Fibroblast of skin of right biceps (primary cell): Measurements from ENCODE around the gene IQCB1.
"Not testable (repeated sequence)": the region's sequence is repeated elsewhere in the genome, so short reads cannot be mapped to it uniquely, and the experiment has no call there.

Source experiments
- DNase-seq: peaks from one replicate; pipeline ENCODE4 v3.0.0-alpha.2; 2013

The IQCB1 gene, protein sequence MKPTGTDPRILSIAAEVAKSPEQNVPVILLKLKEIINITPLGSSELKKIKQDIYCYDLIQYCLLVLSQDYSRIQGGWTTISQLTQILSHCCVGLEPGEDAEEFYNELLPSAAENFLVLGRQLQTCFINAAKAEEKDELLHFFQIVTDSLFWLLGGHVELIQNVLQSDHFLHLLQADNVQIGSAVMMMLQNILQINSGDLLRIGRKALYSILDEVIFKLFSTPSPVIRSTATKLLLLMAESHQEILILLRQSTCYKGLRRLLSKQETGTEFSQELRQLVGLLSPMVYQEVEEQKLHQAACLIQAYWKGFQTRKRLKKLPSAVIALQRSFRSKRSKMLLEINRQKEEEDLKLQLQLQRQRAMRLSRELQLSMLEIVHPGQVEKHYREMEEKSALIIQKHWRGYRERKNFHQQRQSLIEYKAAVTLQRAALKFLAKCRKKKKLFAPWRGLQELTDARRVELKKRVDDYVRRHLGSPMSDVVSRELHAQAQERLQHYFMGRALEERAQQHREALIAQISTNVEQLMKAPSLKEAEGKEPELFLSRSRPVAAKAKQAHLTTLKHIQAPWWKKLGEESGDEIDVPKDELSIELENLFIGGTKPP

DNA sequence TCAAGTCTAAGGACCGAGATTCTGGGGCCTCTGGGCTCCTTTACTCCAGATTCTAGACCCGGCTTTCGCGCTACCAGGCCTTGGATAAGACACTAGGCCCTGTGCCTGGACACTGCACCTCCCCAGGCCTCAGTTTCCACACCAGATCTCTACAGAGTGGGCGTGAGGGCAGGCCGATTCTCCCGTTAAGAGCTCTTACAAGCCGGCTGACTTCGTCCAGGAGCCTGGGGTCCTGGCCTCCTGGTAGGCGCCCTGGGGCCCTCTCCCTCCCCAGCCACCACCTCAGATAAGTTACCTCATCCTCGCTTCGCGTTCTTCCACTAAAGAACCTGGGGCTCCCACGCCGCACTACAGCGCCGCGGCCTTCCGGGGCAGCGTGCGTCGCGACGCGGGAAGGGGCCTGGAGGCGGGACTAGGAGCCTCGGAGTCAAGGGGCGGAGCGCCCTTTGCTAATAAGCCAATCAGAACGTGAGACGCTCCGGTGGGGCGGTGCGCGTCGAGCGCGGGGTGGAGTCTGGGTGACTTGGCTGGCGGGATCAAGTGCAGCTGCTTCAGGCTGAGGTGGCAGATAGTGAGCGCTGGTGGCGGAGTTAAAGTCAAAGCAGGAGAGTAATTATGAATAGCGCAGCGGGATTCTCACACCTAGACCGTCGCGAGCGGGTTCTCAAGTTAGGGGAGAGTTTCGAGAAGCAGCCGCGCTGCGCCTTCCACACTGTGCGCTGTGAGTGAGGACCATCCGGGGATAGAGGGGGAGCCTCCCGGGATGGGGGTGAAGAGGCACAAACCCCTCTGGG is at the start of gene IQCB1, which contains the start of gene EAF2:
TSS of gene IQCB1 (minus strand) at position 390 of the 794 bp plus-strand sequence. CDS start 6,100 bp downstream, outside the sequence.
TSS of gene EAF2 (plus strand) at position 539 of the 794 bp plus-strand sequence. CDS start at position 616, 77 bp downstream.
- DNase-seq: peak; percentile 93

DNA sequence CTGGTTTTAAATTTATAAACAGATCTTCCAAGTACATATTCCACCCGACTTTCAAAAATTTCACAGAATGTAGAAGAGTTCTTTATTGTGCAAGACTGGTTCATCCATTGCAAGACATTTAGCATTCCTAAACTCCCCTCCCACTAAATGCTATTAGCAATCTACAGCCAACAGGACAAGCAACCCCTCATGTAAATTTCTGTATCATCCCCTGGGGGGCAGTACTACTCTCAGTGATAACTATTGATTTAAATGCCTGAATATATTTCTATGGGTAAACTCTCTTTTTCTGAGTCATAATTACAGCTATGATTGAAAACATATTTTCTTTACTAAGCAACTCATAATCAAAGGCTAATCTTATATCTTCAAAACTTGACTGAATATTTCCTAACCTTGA is 48.6 kb upstream of the IQCB1 start:
- peak; percentile 23 for DNase-seq

DNA sequence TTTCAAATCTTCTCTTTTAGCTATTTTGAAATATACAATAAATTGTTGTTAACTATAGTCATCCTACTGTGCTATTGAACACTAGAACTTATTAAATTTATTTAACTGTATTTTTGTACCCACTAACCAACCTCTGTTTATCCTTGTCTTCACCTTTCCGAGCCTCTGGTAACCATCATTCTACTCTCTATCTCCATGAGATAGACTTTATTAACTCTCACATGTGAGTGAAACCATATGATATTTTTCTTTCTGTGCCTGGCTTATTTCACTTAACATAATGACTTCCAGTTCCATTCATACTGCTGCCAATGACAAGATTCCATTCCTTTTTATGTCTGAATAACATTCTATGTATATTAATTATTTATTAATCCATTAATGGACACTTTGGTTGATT is 43.6 kb upstream of the IQCB1 start:
- DNase-seq: no peak

DNA sequence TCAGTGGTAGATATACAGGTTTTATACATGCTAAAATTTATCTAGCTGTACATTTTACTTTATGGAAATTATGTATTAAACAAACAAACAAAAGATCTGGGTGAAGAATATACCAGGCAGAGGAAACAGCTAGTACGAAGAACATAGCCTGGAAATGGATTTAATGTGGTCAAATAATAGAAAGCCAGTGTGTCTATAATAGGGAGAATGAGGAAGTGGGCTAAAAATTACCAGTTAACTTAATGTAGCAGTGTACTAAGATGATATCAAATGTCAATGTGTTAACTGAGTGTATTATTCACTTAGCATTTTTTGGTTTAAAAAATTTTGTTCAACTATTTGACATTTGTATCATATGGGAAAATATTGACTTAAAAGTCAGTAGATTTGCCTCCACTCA is 36.6 kb upstream of the IQCB1 start:
- DNase-seq: no peak

DNA sequence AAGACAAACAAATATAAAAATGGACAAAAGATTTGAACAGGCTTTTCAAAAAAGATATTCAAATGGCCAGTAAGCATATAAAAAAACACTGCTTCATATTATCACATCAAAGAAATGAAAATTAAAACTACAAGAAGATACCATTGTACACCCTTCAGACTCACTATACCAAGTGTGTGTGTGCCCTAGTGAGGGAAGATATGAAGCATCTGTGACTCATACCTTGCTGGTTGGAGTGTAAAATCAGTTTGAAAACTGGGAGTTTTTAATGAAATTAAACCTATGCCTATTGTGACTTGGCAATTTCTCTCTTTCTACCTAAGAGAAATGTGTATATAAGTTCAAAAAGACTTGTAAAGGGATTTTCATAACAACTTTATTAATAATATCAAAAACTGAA is 35.9 kb upstream of the IQCB1 start:
- no peak for DNase-seq

DNA sequence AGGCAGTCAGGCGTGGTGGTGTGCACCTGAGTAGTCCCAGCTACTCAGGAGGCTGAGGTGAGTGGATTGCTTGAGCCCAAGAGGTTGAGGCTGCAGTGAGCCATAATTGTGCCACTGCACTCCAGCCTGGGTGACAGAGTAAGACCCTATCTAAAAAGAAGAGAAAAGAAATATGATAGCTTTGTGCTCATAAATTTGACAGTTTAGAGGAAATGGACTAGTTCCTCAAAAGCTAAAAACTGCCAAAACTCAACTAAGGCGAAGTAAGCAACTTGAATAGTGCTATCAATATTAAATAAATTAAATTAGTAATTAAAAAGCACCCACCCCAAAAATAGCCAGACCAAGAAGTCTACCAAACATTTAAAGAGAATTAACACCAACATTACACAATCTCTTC is 34.9 kb upstream of the IQCB1 start:
- DNase-seq: no peak

DNA sequence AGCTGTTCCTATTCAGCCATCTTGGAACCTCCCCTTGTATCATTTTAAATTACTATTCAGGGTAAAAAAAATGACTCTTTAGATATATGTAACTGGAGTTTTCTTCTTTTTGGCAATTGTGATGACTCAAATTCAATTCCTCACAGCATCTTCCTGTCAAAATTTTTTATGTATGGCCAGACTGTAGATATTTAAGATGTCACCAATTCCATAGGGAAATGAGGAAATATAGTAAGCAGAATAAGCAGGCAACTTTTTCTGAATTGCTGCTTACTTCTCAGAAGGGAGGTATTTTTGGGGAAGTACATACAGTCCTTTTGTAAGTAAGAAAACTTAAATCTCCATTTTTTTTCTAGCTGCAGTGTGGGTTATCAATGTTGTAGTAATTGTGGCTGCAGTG is 28.9 kb upstream of the IQCB1 start:
- DNase-seq: no peak

DNA sequence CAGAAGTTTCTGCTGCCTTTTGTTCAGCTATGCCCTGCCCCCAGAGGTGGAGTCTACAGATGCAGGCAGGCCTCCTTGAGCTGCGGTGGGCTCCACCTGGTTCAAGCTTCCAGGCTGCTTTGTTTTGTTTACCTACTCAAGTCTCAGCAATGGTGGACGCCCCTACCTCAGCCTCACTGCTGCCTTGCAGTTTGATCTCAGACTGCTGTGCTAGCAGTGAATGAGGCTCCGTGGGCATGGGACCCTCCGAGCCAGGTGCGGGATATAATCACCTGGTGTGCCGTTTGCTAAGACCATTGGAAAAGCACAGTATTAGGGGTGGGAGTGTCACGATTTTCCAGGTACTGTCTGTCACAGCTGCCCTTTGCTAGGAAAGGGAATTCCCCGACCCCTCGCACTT is 28.4 kb upstream of the IQCB1 start:
- not testable (repeated sequence) for DNase-seq

DNA sequence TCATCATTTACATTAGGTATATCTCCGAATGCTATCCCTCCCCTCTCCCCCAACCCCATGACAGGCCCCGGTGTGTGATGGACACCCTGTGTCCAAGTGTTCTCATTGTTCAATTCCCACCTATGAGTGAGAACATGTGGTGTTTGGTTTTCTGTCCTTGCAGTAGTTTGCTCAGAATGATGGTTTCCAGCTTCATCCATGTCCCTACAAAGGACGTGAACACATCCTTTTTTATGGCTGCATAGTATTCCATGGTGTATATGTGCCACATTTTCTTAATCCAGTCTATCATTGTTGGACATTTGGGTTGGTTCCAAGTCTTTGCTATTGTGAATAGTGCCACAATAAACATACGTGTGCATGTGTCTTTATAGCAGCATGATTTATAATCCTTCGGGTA is 22.9 kb upstream of the IQCB1 start:
- not testable (repeated sequence) for DNase-seq

DNA sequence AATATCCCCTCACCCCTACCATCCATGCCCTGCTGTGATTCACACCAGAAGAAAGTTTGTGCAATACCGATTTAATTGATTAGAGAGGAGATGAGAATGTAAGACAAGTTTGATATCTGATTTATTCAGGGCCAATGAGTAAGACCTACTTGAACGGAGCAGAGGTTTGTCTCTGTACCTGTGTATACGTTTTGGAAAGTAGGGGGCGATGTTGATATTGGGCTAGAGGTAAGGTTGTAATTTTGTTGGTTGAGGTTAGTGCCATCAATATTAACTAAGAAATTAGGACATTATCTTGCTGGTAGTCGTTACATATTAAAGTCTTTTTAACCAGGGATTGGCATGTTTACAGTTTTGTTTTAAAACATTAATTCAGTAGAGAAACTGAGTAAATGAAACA is 20.7 kb upstream of the IQCB1 start:
- no peak for DNase-seq

DNA sequence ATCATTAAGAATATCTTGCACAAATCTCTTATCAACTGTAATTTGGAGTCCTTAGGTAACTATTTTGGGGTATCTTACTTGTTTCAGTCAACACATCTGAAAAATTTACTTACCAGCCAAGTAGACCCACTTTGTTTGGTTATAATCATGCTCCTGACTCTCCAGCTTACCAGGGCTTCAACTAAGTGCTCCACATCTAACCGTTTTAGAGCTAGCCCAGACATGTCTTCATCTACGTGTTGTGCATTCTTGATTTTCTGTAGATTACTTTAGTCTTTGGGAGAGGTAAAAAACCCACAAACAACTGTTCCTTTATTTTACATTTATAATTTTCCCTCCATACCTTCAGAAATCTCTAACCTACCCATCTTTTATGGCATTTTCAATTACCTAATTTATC is 17.4 kb upstream of the IQCB1 start:
- DNase-seq: no peak

DNA sequence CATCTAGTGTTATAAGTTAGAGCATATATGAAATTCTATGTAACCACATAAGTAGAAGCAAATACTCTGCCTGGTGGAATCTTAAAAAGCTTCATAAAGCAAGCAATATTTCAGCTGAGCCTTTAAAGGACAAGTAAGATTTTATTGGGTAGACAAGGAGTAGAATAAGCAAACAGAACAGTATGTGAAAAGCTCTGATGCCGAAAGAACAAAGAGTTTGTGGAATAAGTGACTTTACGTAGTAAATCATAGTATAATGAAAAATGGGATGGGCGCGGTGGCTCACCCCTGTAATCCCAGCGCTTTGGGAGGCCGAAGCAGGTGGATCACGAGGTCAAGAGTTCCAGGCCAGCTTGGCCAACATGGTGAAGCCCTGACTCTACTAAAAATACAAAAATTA is 10.0 kb upstream of the IQCB1 start:
- no peak for DNase-seq

DNA sequence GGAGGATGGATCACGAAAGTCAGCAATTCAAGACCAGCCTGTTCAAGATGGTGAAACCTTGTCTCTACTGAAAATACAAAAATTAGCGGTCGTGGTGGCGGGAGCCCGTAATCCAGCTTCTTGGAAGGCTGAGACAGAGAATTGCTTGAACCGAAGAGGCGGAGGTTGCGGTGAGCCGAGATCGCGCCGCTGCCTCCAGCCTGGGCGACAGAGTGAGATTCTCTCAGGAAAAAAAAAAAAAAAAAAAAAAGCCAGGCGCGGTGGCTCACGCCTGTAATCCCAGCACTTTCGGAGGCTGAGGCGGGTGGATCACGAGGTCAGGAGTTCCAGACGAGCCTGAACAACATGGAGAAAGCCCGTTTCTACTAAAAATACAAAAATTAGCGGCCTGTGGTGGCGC is 5.1 kb upstream of the IQCB1 start:
- DNase-seq: no peak

DNA sequence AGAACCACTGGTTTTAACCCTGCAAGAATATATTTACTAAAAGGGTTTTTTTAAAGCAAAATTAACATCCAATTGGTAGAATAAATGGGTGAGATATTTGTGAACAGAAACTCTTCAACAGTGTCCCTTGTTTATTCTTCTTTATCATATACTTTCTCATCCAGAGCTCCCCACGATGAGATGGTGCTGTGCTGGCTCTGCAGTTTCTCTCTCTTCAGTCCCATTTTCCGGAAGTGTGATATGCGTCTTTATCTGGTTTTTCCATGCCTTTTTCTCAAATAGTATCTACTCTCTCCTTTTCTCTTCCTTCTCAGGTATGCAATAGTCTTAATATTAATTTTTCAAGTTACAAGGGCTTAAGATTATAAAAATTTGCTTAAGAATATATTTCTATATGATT is 1.6 kb upstream of the IQCB1 start:
- no peak for DNase-seq

DNA sequence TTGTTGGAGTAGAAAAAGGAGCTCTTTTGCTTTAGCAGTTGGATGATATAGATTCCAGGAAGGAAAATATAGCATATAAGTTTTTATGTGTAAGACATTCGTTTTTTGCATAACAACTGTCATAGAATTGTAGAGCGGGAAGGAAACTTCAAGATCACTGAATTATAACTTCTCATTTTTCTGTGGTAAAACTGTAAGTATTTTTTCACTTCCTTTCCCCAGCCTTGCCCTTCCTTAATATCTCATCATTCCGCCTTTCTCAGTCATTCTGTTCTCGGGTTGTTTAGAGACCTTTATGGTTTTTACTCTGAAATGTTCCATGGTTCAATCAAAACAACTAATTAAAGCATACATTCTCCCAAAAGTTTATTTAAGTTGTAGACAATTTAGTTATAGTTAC is 1.2 kb upstream of the IQCB1 start:
- no peak for DNase-seq

DNA sequence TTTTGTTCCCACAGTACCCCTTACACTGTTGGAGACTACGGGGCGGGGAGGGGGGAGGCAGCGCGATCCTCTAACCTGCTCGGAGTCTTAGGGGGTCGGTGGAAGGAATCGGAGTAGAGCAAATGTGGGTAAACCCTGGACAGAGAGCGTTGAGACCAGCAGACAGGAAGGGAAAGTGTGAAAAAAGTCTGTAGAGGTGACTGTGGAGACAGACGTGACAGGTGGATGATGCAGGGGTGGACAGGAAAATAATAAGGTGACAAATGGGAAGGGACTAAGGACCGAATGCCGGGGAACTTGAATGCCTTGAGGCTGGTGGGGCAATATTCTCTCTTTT is 573 bp upstream of the IQCB1 start:
- no peak for DNase-seq

DNA sequence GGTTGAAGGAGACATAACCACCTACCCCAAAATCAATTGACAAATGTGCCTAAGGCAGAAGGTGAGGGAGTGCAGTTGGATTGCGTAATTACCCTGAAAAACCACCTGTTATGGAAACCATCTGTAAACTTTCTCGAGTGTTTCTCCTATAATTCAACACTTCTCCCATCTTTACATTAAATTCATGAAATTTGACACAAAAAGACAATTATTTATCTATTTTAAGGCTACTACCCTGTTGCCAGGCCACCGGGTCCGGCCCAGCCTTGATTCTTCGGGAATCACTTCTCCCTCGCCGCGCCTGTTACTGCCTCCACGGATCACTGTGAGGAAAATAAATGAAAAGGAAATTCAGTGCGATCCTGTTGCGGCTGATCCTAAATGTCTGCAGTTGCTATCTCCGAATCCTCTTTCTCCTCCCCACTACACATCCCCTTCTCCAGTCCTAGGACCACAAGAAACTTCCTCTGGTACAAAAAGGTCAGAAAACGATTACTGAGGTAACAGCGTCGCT is 646 bp downstream of the IQCB1 start:
- no peak for DNase-seq

DNA sequence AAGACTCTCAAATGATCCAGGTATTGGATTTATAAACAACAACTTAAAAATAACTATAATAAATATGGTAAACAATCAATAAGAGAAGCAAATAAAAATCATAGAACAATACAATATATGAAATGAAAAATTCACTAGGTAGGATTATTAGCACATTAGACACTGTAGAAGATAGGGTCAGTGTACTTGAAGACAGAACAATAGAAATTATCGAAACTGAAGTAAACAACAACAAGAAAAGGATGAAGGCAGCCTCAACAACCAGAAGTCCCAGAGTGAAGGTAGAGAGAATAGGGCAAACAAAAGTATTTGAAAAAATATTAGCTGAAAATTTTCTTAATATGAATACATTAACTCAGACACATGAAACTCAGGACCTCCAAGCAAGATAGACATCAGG is 11.9 kb downstream of the IQCB1 start:
- no peak for DNase-seq

DNA sequence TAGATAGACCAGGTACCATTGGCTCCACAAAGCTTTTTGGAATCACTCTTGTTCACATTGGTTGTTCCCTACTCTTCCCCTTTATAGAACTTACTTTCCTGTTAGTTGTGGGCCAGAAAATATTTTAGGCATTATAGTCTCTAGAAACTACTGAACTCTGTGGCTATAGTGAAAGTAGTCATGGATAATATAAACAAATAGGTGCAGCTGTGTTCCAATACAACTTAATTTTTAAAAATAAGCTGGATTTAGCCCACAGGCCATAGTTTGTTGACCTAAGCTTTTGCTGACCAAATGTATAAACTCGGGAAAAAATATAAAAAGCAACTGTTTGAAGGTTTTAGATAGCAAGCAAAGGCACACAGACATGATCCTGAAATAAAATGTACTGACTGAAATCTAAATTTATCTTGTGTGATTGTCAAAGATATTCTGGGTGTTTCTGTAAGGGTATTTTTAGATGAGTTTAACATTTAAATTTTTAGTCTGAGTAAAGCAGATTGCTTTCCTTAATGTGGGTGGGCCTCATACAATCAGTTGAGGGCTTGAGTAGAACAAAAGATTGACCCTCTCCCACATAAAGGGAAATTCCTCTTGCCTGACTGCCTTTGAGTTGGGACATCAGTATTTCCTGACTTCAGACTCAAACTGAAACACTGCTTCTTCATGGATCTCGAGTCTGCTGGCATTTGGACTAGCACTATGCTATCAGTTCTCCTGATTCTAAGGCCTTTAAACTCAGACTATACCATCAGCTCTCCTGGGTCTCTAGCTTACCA is 13.2 kb downstream of the IQCB1 start:
- no peak for DNase-seq

DNA sequence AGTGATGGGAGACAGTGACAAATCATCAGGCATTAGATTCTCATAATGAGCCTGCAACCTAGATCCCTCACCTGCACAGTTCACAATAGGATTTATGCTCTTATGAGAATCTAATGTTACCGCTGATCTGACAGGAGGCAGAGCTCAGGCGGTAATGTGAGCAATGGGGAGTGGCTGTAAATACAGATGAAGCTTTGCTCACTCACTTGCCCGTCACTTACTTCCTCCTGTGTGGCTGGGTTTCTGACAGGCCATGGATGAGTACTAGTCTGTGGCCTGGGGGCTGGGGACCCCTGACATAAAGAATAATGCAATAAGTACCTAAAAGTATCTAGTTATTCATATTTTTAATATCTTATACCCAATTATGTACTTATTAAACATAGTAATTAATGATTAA is 15.6 kb downstream of the IQCB1 start:
- no peak for DNase-seq

DNA sequence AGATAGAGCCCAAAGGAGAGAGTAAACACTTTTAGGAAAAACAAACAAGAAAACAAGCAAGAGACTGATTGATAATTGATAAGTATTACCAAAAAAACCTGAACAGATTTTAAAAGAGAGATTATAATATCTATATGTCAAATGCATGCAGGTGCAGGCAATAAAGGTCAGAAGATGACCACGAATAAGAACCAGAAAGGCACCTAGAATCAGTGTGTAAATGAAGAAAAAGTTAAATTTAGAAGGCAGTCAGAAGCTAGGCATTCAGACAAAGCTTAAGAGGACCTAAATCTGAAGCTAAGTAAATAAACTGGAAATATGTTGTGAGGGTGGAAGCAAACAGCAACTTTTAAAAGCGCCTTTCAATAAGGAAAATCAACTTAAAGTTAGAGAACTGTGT is 16.3 kb downstream of the IQCB1 start:
- DNase-seq: no peak

DNA sequence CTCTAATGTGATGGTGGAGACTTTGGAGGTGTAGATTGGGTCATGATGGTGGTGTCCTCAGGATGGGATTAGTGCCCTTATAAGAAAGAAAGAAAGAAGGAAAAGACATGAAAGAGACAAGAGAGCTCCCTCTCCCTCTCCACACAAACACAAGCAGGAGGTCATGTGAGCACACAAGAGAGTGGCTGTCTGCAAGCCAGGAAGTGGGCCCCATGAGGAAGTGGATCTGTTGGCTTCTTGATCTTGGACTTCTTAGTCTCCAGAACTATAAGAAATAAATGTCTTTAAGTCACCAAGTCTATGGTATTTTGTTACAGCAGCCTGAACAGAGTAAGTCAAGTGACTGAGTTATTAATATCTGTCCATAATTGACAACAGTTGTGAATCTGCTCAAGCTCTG is 17.1 kb downstream of the IQCB1 start:
- DNase-seq: no peak

DNA sequence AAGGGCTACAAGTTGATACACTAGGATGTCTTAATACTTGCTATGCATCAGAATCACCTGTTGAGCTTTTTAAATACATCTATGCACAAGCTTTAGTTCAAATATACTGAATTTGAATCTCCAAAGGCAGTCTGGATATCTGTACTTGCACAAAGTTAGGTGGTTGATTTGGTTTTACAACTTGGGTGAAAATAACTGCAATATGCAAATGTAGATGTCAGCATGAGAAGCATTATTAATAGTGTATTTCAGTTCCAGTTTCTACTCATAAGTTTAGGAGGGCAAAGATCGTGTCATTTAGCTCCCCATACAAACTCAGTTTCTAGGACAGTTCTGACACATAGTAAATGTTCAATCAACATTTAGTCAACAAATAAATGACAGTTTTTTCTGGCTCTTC is 25.6 kb downstream of the IQCB1 start:
- no peak for DNase-seq
